GM23338 (cell line): ENCODE data around the gene TFPT. TPM values are rescaled to one million over a fixed set of nuclear protein-coding genes. Genes with fewer than 3 reads are reported as not detected.

Experiments
- ATAC-seq: fragments of 200-7000 bp; cut with Tn5 transposase; 3 replicates; pipeline ENCODE4 v1.9.1; 2020
- DNase-seq: peaks from one replicate; pipeline ENCODE4 v3.0.0-alpha.2; 2015; ENCODE audit warnings: low spot score
- H2AFZ ChIP-seq: fragments of 200-600 bp; sonication (generic); 2 replicates; pipeline ENCODE4 v1.8.0; 2016; ENCODE audit warnings: antibody characterized with exemption, mild to moderate bottlenecking, moderate library complexity
- H3F3A ChIP-seq: fragments of 200-600 bp; sonication (generic); replicated peaks from 2 replicates; pipeline ENCODE4 v1.8.0; 2017; ENCODE audit warnings: antibody characterized with exemption, mixed run types, low read depth
- H3K27ac ChIP-seq: fragments of 200-600 bp; sonication (generic); 2 replicates; pipeline ENCODE4 v1.6.1; 2016; ENCODE audit warnings: low read depth
- H3K27me3 ChIP-seq: fragments of 200-600 bp; sonication (generic); 2 replicates; pipeline ENCODE4 v1.8.0; 2016; ENCODE audit warnings: mild to moderate bottlenecking, mixed run types, moderate library complexity; ENCODE audit not compliant: insufficient read depth
- H3K36me3 ChIP-seq: fragments of 200-600 bp; sonication (generic); 2 replicates; pipeline ENCODE4 v1.8.0; 2016; ENCODE audit warnings: mild to moderate bottlenecking; ENCODE audit not compliant: insufficient read depth
- H3K4me1 ChIP-seq: fragments of 200-600 bp; sonication (generic); 2 replicates; pipeline ENCODE4 v1.8.0; 2016; ENCODE audit warnings: mild to moderate bottlenecking, moderate library complexity; ENCODE audit not compliant: insufficient read depth
- H3K4me2 ChIP-seq: fragments of 200-600 bp; sonication (generic); 2 replicates; pipeline ENCODE4 v1.7.1; 2017; ENCODE audit warnings: mixed run types
- H3K4me3 ChIP-seq: fragments of 200-600 bp; sonication (generic); 2 replicates; pipeline ENCODE4 v1.6.1; 2016; ENCODE audit warnings: mixed run types
- H3K79me2 ChIP-seq: fragments of 200-600 bp; sonication (generic); replicated peaks from 2 replicates; pipeline ENCODE4 v1.8.0; 2017; ENCODE audit warnings: mild to moderate bottlenecking; ENCODE audit not compliant: insufficient read depth
- H3K9me2 ChIP-seq: fragments of 200-600 bp; sonication (generic); 2 replicates; pipeline ENCODE4 v1.8.0; 2017; ENCODE audit not compliant: insufficient read depth
- H4K20me1 ChIP-seq: fragments of 200-600 bp; sonication (generic); replicated peaks from 2 replicates; pipeline ENCODE4 v1.8.0; 2017; ENCODE audit warnings: mild to moderate bottlenecking; ENCODE audit not compliant: insufficient read depth
- H3K27ac Mint-ChIP-seq: 2 replicates; pipeline ENCODE4 v1.8.0; 2020; ENCODE audit warnings: inconsistent platforms, mild to moderate bottlenecking, moderate library complexity, mixed read lengths
- H3K27me3 Mint-ChIP-seq: 3 replicates; pipeline ENCODE4 v1.8.0; 2022; ENCODE audit warnings: low read depth, mild to moderate bottlenecking, moderate library complexity, mixed read lengths, inconsistent platforms; ENCODE audit not compliant: insufficient read depth, poor library complexity
- H3K36me3 Mint-ChIP-seq: 3 replicates; pipeline ENCODE4 v1.8.0; 2021; ENCODE audit warnings: low read depth, mild to moderate bottlenecking, inconsistent platforms, moderate library complexity, mixed read lengths
- H3K4me1 Mint-ChIP-seq: 3 replicates; pipeline ENCODE4 v1.8.0; 2020; ENCODE audit warnings: mild to moderate bottlenecking, inconsistent platforms, mixed read lengths
- H3K4me3 Mint-ChIP-seq: 3 replicates; pipeline ENCODE4 v1.8.0; 2021; ENCODE audit warnings: moderate library complexity, mild to moderate bottlenecking, inconsistent platforms, mixed read lengths
- H3K9me3 Mint-ChIP-seq: 3 replicates; pipeline ENCODE4 v1.8.0; 2020; ENCODE audit warnings: moderate library complexity, mild to moderate bottlenecking, inconsistent platforms, mixed read lengths
- CREB1 ChIP-seq: fragments of 250-450 bp; sonication (Bioruptor Pico); IDR thresholded peaks from 2 replicates; pipeline ENCODE4 v1.5.0; 2020; ENCODE audit warnings: low read depth, mild to moderate bottlenecking, moderate library complexity
- EZH2 ChIP-seq: fragments of 200-600 bp; sonication (generic); IDR thresholded peaks from one replicate; pipeline ENCODE4 v1.8.0; 2017; ENCODE audit warnings: antibody characterized with exemption, mild to moderate bottlenecking, low read depth; ENCODE audit not compliant: unreplicated experiment
- NANOG ChIP-seq: IDR thresholded peaks from 2 replicates; pipeline ENCODE4 v1.6.1; 2016; ENCODE audit warnings: antibody characterized with exemption, borderline replicate concordance
- POLR2AphosphoS5 ChIP-seq: IDR thresholded peaks from 2 replicates; pipeline ENCODE4 v1.6.1; 2016; ENCODE audit warnings: antibody characterized with exemption, low read depth
- STAT1 ChIP-seq: IDR thresholded peaks from one replicate; pipeline ENCODE4 v1.6.1; 2016; ENCODE audit warnings: antibody characterized with exemption; ENCODE audit not compliant: unreplicated experiment
- ZNF114 ChIP-seq: fragments of 250-450 bp; sonication (Bioruptor Pico); IDR thresholded peaks from 2 replicates; pipeline ENCODE4 v1.5.0; 2020; ENCODE audit warnings: mild to moderate bottlenecking, moderate library complexity
- polyA plus RNA-seq: library from polyadenylated mRNA; unstranded; fragments of >200 nt; fragmentation: Nextera tagmentation; extraction: Ambion mirVana; gene quantifications from 2 replicates; pipeline ENCODE4 v1.2.1, GENCODE V29; 2016
- total RNA-seq: library from RNA; depleted of rRNA; stranded (reverse); fragments of >200 nt; shearing (Covaris generic); gene quantifications from 2 replicates; pipeline ENCODE4 v1.2.3, GENCODE V29; 2014
- TF ChIP-seq, protein P1 (sequence below): IDR thresholded peaks from 2 replicates; pipeline ENCODE4 v1.6.1; 2016; ENCODE audit warnings: antibody characterized with exemption
- TF ChIP-seq, protein P2 (sequence below): fragments of 250-450 bp; sonication (Bioruptor Pico); IDR thresholded peaks from 2 replicates; pipeline ENCODE4 v1.5.0; 2020; ENCODE audit warnings: mild to moderate bottlenecking, moderate library complexity

TFPT gene
- total and polyA plus RNA-seq, 2 experiments from 2014 or later = 12.0 to 18.3 TPM

DNA sequence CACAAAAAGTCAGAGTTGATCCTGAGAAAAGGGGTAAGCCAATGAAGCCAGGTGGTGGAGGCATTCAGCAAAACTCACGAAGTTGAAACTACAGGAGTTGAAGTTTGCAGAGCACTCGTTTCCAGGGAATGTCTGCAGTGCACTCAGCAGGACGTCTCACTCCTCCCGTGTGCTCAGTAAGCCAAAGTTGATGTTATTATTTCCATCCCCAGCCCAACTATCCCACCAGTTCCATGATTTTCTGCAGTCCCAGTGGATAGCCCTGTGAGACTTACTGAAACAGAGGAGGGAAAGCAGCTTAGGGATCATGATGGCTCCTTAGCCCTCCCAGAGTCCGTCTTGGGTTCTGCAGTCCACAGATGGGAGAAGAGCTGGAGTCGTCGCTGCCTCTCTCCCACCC, 34.4 kb downstream of the TFPT start, which contains the start of gene TARM1 (continued):
- TF ChIP-seq, protein P1, sequence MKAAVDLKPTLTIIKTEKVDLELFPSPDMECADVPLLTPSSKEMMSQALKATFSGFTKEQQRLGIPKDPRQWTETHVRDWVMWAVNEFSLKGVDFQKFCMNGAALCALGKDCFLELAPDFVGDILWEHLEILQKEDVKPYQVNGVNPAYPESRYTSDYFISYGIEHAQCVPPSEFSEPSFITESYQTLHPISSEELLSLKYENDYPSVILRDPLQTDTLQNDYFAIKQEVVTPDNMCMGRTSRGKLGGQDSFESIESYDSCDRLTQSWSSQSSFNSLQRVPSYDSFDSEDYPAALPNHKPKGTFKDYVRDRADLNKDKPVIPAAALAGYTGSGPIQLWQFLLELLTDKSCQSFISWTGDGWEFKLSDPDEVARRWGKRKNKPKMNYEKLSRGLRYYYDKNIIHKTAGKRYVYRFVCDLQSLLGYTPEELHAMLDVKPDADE = no peak
- TF ChIP-seq EZH2 = no peak

DNA sequence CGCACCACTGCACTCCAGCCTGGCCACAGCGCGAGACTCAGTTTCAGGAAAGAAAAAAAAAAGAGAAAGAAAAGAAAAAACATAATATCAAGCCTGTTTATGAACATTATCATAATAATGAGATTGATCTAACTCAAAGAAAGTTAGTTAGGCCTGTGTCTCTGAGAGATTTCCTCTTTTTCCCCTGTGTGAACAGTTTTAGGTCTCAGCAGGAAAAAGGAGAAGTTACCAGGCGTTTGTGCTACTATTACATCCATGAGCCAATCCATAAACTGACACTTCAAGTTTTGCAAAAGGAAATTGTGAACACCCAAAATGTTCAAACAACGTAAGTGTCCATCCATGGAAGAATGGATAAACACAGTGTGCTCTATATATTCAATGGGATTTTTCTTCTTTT, 38.1 kb downstream of the TFPT start:
- no peak overlapping the region for H3K4me3 ChIP-seq
- no peaks in the 10 kb centered on the region for H3K36me3 ChIP-seq
- TF ChIP-seq ZNF114 (CRISPR knock-in tag) (no peak), STAT1 (no peak), NANOG (no peak), CREB1 (CRISPR knock-in tag) (no peak), POLR2AphosphoS5 (no peak)
- TF ChIP-seq, protein P2, sequence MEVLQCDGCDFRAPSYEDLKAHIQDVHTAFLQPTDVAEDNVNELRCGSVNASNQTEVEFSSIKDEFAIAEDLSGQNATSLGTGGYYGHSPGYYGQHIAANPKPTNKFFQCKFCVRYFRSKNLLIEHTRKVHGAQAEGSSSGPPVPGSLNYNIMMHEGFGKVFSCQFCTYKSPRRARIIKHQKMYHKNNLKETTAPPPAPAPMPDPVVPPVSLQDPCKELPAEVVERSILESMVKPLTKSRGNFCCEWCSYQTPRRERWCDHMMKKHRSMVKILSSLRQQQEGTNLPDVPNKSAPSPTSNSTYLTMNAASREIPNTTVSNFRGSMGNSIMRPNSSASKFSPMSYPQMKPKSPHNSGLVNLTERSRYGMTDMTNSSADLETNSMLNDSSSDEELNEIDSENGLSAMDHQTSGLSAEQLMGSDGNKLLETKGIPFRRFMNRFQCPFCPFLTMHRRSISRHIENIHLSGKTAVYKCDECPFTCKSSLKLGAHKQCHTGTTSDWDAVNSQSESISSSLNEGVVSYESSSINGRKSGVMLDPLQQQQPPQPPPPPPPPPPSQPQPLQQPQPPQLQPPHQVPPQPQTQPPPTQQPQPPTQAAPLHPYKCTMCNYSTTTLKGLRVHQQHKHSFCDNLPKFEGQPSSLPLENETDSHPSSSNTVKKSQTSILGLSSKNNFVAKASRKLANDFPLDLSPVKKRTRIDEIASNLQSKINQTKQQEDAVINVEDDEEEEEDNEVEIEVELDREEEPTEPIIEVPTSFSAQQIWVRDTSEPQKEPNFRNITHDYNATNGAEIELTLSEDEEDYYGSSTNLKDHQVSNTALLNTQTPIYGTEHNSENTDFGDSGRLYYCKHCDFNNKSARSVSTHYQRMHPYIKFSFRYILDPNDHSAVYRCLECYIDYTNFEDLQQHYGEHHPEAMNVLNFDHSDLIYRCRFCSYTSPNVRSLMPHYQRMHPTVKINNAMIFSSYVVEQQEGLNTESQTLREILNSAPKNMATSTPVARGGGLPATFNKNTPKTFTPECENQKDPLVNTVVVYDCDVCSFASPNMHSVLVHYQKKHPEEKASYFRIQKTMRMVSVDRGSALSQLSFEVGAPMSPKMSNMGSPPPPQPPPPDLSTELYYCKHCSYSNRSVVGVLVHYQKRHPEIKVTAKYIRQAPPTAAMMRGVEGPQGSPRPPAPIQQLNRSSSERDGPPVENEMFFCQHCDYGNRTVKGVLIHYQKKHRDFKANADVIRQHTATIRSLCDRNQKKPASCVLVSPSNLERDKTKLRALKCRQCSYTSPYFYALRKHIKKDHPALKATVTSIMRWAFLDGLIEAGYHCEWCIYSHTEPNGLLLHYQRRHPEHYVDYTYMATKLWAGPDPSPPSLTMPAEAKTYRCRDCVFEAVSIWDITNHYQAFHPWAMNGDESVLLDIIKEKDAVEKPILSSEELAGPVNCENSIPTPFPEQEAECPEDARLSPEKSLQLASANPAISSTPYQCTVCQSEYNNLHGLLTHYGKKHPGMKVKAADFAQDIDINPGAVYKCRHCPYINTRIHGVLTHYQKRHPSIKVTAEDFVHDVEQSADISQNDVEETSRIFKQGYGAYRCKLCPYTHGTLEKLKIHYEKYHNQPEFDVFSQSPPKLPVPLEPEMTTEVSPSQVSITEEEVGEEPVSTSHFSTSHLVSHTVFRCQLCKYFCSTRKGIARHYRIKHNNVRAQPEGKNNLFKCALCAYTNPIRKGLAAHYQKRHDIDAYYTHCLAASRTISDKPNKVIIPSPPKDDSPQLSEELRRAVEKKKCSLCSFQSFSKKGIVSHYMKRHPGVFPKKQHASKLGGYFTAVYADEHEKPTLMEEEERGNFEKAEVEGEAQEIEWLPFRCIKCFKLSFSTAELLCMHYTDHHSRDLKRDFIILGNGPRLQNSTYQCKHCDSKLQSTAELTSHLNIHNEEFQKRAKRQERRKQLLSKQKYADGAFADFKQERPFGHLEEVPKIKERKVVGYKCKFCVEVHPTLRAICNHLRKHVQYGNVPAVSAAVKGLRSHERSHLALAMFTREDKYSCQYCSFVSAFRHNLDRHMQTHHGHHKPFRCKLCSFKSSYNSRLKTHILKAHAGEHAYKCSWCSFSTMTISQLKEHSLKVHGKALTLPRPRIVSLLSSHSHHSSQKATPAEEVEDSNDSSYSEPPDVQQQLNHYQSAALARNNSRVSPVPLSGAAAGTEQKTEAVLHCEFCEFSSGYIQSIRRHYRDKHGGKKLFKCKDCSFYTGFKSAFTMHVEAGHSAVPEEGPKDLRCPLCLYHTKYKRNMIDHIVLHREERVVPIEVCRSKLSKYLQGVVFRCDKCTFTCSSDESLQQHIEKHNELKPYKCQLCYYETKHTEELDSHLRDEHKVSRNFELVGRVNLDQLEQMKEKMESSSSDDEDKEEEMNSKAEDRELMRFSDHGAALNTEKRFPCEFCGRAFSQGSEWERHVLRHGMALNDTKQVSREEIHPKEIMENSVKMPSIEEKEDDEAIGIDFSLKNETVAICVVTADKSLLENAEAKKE = no peak
- TF ChIP-seq, protein P1 = no peak
- peaks cover 22% of the 10 kb centered on the region for H3K9me3 Mint-ChIP-seq
- no peaks in the 10 kb centered on the region for H3F3A ChIP-seq
- H3K27me3 ChIP-seq = no peaks in the 10 kb centered on the region
- no peaks in the 10 kb centered on the region for H3K4me1 ChIP-seq
- no peak for DNase-seq
- H3K4me1 Mint-ChIP-seq = peaks cover 3% of the 10 kb centered on the region; the same call in 1 of the 3 replicates
- peaks cover 3% of the 10 kb centered on the region for H3K36me3 Mint-ChIP-seq
- H3K27me3 Mint-ChIP-seq = peaks cover 8% of the 10 kb centered on the region
- no peaks in the 10 kb centered on the region for H4K20me1 ChIP-seq
- ATAC-seq = no peak
- no peak overlapping the region for H3K4me2 ChIP-seq
- no peak overlapping the region for H3K4me3 Mint-ChIP-seq
- H2AFZ ChIP-seq = no peak overlapping the region
- H3K79me2 ChIP-seq = no peaks in the 10 kb centered on the region
- no peak overlapping the region for H3K27ac Mint-ChIP-seq
- H3K27ac ChIP-seq = no peak overlapping the region
- no peaks in the 10 kb centered on the region for H3K9me2 ChIP-seq
